ENCODE measurements around the gene KRT6B.

DNA sequence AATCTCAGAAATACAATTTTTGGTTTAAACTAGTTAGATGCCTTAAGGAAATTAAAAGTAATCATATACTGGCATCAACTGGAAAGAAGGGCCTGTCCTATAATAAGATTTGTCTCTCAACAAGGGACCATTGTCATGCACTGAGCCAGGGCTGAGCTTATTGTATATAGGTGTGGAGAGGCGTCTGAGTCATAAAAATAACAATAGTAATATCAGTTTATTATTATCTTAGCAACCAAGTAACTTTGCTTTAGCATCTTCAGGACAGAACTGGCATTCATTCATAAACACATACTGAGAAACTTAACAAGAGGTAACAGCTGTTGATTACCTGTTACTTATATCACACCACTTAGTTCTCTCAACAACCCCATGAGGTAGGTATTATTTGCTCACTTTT, 24.9 kb downstream of the KRT6B start:
- TF ChIP-seq CTCF (IDR thresholded peaks at IDR 0.05 in 2 of 3, conservative IDR thresholded peaks at IDR 0.05 in 1 of 3; ENCODE audit: borderline replicate concordance in 1 of 3, insufficient read depth in 1 of 3, low read depth in 2 of 3, low read length in 2 of 3) (no peak), ZBTB33 (IDR thresholded peaks at IDR 0.05; ENCODE audit: extremely low read depth, insufficient replicate concordance, low read length) (no peak), POLR2AphosphoS5 (IDR thresholded peaks at IDR 0.05; ENCODE audit: low read depth, low read length) (no peak), EZH2 (IDR thresholded peaks at IDR 0.05) (no peak), EZH2phosphoT487 (IDR thresholded peaks at IDR 0.05; ENCODE audit: borderline replicate concordance) (no peak), FOSL1 (IDR thresholded peaks at IDR 0.05; ENCODE audit: low read depth) (no peak), SIN3A (IDR thresholded peaks at IDR 0.05; ENCODE audit: low read depth) (no peak), EGR1 (IDR thresholded peaks at IDR 0.05; ENCODE audit: low read depth) (no peak), POLR2A (IDR thresholded peaks at IDR 0.05; ENCODE audit: borderline replicate concordance, extremely low read depth, insufficient read depth, insufficient read length) (no peak), YY1 (IDR thresholded peaks at IDR 0.05; ENCODE audit: extremely low read depth, insufficient replicate concordance, low read depth, low read length) (no peak), CBX3 (IDR thresholded peaks at IDR 0.05; ENCODE audit: low read depth) (no peak), MAX (IDR thresholded peaks at IDR 0.05) (no peak)
